HCT116 (cell line): ENCODE measurements around the gene TBC1D17.

Source experiments
- CTCF ChIP-seq, 3 experiments: fragments of 200-600 bp in 1 of 3; sonication (generic) in 1 of 3; IDR thresholded peaks in 2 of 3; conservative IDR thresholded peaks in 1 of 3; 2 replicates each; pipeline ENCODE4 v1.5.1; 2012 to 2017; ENCODE audit warnings: low read depth in 2 of 3, low read length in 2 of 3, antibody characterized with exemption in 1 of 3, borderline replicate concordance in 1 of 3, control low read depth in 1 of 3, mild to moderate bottlenecking in 1 of 3, mixed read lengths in 1 of 3, mixed run types in 1 of 3, moderate library complexity in 1 of 3; ENCODE audit not compliant: insufficient read depth in 1 of 3
- EZH2 ChIP-seq: fragments of 200-600 bp; sonication (generic); IDR thresholded peaks from 2 replicates; pipeline ENCODE4 v1.6.1; 2017; ENCODE audit warnings: antibody characterized with exemption, mixed run types
- JUND ChIP-seq: IDR thresholded peaks from 2 replicates; pipeline ENCODE4 v1.6.1; 2012
- POLR2A ChIP-seq: IDR thresholded peaks from 2 replicates; pipeline ENCODE4 v1.7.0; 2011; ENCODE audit warnings: borderline replicate concordance; ENCODE audit not compliant: insufficient read depth, insufficient read length; ENCODE audit errors: extremely low read depth
- RAD21 ChIP-seq: IDR thresholded peaks from 2 replicates; pipeline ENCODE4 v1.6.1; 2012; ENCODE audit warnings: low read depth, mild to moderate bottlenecking

GRCh38 chr19:49870309-49870901, 7.1 kb upstream of the TBC1D17 start:
- no peak for TF ChIP-seq RAD21
- no peak for TF ChIP-seq JUND
- TF ChIP-seq POLR2A: no peak
- no peak for TF ChIP-seq EZH2
- TF ChIP-seq CTCF (IDR thresholded peaks at IDR 0.05 in 2 of 3, conservative IDR thresholded peaks at IDR 0.05 in 1 of 3; ENCODE audit: borderline replicate concordance in 1 of 3, insufficient read depth in 1 of 3, low read depth in 2 of 3, low read length in 2 of 3): no peak
